Measurements from ENCODE around the gene CRISPLD2.

- TF ChIP-seq GATA3 (IDR thresholded peaks at IDR 0.05; ENCODE audit: low read depth, low read length) (no peak), GATA2 (IDR thresholded peaks at IDR 0.05; ENCODE audit: low read depth, low read length) (no peak)
Measured at GRCh38 chr16:84841787-84842300, 22.1 kb downstream of the CRISPLD2 start.
